Keratinocyte (primary cell): ENCODE results near the gene UBE2O. TPM values are rescaled to one million over a fixed set of nuclear protein-coding genes. Genes with fewer than 3 reads are reported as not detected.

Experiments
- DNase-seq: peaks from one replicate; pipeline ENCODE4 v3.0.0-alpha.2; 2011; ENCODE audit warnings: low read depth, missing footprints, low spot score
- FAIRE-seq: peaks from 2 replicates; lab custom pipeline; 2011; peaks lifted over from hg19 to GRCh38; lab: Jason Lieb, UNC
- H2AFZ ChIP-seq: 2 replicates; pipeline ENCODE4 v1.6.0; 2012; ENCODE audit warnings: low read length, control low read depth, inconsistent platforms; ENCODE audit not compliant: control insufficient read depth
- H3K27ac ChIP-seq: 2 replicates; pipeline ENCODE4 v1.5.1; 2011; ENCODE audit warnings: low read length; ENCODE audit not compliant: control insufficient read depth, insufficient read depth
- H3K27me3 ChIP-seq: 3 replicates; pipeline ENCODE4 v1.6.0; 2011; ENCODE audit warnings: low read length; ENCODE audit not compliant: control insufficient read depth, insufficient read depth; ENCODE audit errors: extremely low read depth
- H3K36me3 ChIP-seq, 2 experiments: 2 replicates in 1 of 2; 3 replicates in 1 of 2; pipeline ENCODE4 v1.5.1; 2011; ENCODE audit warnings: low read length in 2 of 2, mild to moderate bottlenecking in 1 of 2; ENCODE audit not compliant: control insufficient read depth in 2 of 2, insufficient read depth in 2 of 2; ENCODE audit errors: extremely low read depth in 1 of 2
- H3K4me1 ChIP-seq: 3 replicates; pipeline ENCODE4 v1.5.1; 2011; ENCODE audit warnings: low read length; ENCODE audit not compliant: control insufficient read depth, insufficient read depth; ENCODE audit errors: extremely low read depth
- H3K4me2 ChIP-seq: 3 replicates; pipeline ENCODE4 v1.6.0; 2011; ENCODE audit warnings: low read depth, low read length; ENCODE audit not compliant: control insufficient read depth, insufficient read depth; ENCODE audit errors: extremely low read depth
- H3K4me3 ChIP-seq, 3 experiments: fragments of 200-600 bp in 1 of 3; sonication (generic) in 1 of 3; 2 replicates in 2 of 3; 3 replicates in 1 of 3; pipeline ENCODE4 v1.5.1; 2011 to 2016; ENCODE audit warnings: low read length in 3 of 3, mild to moderate bottlenecking in 3 of 3, control low read depth in 2 of 3, inconsistent platforms in 1 of 3, low read depth in 1 of 3, mixed read lengths in 1 of 3, mixed run types in 1 of 3, moderate library complexity in 1 of 3; ENCODE audit not compliant: control insufficient read depth in 2 of 3, insufficient read depth in 2 of 3; ENCODE audit errors: extremely low read depth in 1 of 3
- H3K79me2 ChIP-seq: 2 replicates; pipeline ENCODE4 v1.6.0; 2012; ENCODE audit warnings: low read length; ENCODE audit not compliant: control insufficient read depth, insufficient read depth
- H3K9ac ChIP-seq: 3 replicates; pipeline ENCODE4 v1.6.0; 2011; ENCODE audit warnings: low read length; ENCODE audit not compliant: control insufficient read depth, insufficient read depth; ENCODE audit errors: extremely low read depth
- H3K9me1 ChIP-seq: 3 replicates; pipeline ENCODE4 v1.6.0; 2011; ENCODE audit warnings: low read length; ENCODE audit not compliant: control insufficient read depth, insufficient read depth; ENCODE audit errors: extremely low read depth
- H3K9me3 ChIP-seq: 2 replicates; pipeline ENCODE4 v1.5.1; 2012; ENCODE audit warnings: low read depth, low read length; ENCODE audit not compliant: control insufficient read depth
- H4K20me1 ChIP-seq: 3 replicates; pipeline ENCODE4 v1.6.0; 2011; ENCODE audit warnings: low read length; ENCODE audit not compliant: control insufficient read depth, insufficient read depth; ENCODE audit errors: extremely low read depth
- EZH2 ChIP-seq: IDR thresholded peaks from one replicate; pipeline ENCODE4 v1.6.1; 2012; ENCODE audit warnings: inconsistent platforms, mild to moderate bottlenecking, low read length, moderate library complexity
- dilution Hi-C: fragments of 300-500 bp; cut with MboI; formaldehyde crosslinking; loops from one replicate; pipeline ENCODE4 v1.7.0; 2020; ENCODE audit warnings: low sequenced_read_pairs; ENCODE audit not compliant: extremely low pct_ligation_motif_present
- polyA plus RNA-seq, 5 experiments: library from polyadenylated mRNA; depleted of rRNA in 3 of 5; stranded (reverse) in 3 of 5; stranded (forward) in 1 of 5; unstranded in 1 of 5; fragments of >200 nt; gene quantifications; 1 replicate in 1 of 5; 2 replicates in 3 of 5; 3 replicates in 1 of 5; pipeline versions ENCODE4 v1.2.1 to v1.2.3, GENCODE V29; 2011 to 2012; ENCODE audit warnings: missing spikeins in 2 of 5, low read depth in 1 of 5, low replicate concordance in 1 of 5
- TF ChIP-seq, protein P1 (sequence below), 3 experiments: IDR thresholded peaks in 1 of 3; conservative IDR thresholded peaks in 1 of 3; optimal IDR thresholded peaks in 1 of 3; 2 replicates in 2 of 3; 3 replicates in 1 of 3; pipeline versions ENCODE3 to v1.5.1; 2011; ENCODE audit warnings: low read length in 3 of 3, mild to moderate bottlenecking in 3 of 3, moderate library complexity in 2 of 3, control low read depth in 1 of 3, inconsistent platforms in 1 of 3; ENCODE audit not compliant: insufficient read depth in 2 of 3; ENCODE audit errors: extremely low read depth in 1 of 3

Gene UBE2O
- polyA plus RNA-seq, 1 donor (not counting 4 experiments of a cell fraction or from before 2014, with no cell fraction given) = 10.9 TPM

DNA sequence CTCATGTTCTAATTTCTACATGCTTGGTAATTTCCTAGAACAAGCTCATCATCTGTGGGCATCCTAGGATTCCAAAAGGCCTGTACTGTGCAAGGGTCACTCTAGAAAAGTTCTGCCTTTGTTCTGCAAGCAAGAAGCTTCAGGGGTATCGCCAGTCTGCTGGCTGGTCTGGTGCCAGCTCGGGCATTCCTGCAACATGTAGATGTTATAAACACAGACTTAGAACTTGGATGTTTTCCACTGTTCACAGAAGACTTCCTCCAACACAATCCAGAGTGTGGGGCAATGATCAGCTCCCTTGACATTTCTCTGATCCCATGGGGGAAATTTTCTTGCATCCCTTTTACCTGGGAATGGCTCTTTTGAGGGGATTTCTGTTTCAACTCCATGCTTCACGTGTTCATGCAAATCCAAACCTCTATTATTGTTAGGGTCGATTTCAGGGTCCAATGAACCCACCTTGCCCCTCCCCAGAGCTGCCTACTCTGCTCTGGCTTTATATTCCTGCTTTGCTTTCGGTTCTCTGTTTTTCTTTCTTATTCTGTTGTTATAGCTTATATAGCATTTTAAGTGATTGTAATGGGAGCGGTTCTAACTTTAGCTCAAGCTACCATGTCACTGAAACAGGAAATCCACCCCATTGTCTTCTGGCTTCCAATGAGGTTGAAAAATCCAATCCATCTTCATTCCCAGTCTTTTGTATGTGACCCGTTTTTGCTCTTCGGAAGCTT lies 25.3 kb downstream of the UBE2O start:
- dilution Hi-C loops = no loop called here
- H3K4me2 ChIP-seq = no peak overlapping the region
- peaks cover 3% of the 10 kb centered on the region for H3K4me1 ChIP-seq
- H2AFZ ChIP-seq = no peak overlapping the region
- no peaks in the 10 kb centered on the region for H3K9me3 ChIP-seq
- peaks cover 9% of the 10 kb centered on the region for H4K20me1 ChIP-seq
- H3K9me1 ChIP-seq = no peaks in the 10 kb centered on the region
- peaks cover 0 to 2% of the 10 kb centered on the region in 2 experiments for H3K36me3 ChIP-seq
- DNase-seq (no peak), FAIRE-seq (no peak)
- no peak overlapping the region for H3K9ac ChIP-seq
- no peak for TF ChIP-seq EZH2
- TF ChIP-seq, protein P1, sequence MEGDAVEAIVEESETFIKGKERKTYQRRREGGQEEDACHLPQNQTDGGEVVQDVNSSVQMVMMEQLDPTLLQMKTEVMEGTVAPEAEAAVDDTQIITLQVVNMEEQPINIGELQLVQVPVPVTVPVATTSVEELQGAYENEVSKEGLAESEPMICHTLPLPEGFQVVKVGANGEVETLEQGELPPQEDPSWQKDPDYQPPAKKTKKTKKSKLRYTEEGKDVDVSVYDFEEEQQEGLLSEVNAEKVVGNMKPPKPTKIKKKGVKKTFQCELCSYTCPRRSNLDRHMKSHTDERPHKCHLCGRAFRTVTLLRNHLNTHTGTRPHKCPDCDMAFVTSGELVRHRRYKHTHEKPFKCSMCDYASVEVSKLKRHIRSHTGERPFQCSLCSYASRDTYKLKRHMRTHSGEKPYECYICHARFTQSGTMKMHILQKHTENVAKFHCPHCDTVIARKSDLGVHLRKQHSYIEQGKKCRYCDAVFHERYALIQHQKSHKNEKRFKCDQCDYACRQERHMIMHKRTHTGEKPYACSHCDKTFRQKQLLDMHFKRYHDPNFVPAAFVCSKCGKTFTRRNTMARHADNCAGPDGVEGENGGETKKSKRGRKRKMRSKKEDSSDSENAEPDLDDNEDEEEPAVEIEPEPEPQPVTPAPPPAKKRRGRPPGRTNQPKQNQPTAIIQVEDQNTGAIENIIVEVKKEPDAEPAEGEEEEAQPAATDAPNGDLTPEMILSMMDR (optimal IDR thresholded peaks at IDR 0.05 in 1 of 3, IDR thresholded peaks at IDR 0.05 in 1 of 3, conservative IDR thresholded peaks at IDR 0.05 in 1 of 3; ENCODE audit: extremely low read depth in 1 of 3, insufficient read depth in 2 of 3, low read length in 3 of 3) = no peak
- H3K79me2 ChIP-seq = peaks cover 23% of the 10 kb centered on the region
- H3K4me3 ChIP-seq = no peak overlapping the region
- no peak overlapping the region for H3K27ac ChIP-seq
- no peaks in the 10 kb centered on the region for H3K27me3 ChIP-seq

DNA sequence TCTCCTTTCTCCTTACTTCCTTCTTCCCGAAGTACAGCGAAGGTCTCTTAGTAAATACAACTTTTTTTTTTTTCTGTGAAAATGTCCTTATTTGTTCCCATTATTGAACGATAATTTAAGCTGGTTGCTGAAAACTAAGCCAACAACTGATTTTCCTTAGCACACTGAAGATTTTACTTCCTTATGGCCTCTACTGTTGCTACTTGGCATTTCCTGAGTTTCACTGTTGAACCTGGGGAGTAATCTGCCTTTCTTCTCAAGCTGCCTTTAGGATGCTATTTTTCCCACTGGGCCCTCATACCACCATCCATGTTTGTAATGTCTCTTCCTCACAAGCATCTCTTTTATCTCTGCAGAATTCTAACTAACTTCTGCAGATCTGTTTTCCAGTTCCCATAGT lies 26.1 kb downstream of the UBE2O start:
- no peak overlapping the region for H3K9ac ChIP-seq
- dilution Hi-C loops = no loop called here
- no peak overlapping the region for H3K4me3 ChIP-seq
- no peak overlapping the region for H3K4me2 ChIP-seq
- H3K27me3 ChIP-seq = no peaks in the 10 kb centered on the region
- no peaks in the 10 kb centered on the region for H3K9me3 ChIP-seq
- H4K20me1 ChIP-seq = peaks cover 3% of the 10 kb centered on the region
- no peak overlapping the region for H2AFZ ChIP-seq
- TF ChIP-seq, protein P1 (optimal IDR thresholded peaks at IDR 0.05 in 1 of 3, IDR thresholded peaks at IDR 0.05 in 1 of 3, conservative IDR thresholded peaks at IDR 0.05 in 1 of 3; ENCODE audit: extremely low read depth in 1 of 3, insufficient read depth in 2 of 3, low read length in 3 of 3) = no peak
- TF ChIP-seq EZH2 = no peak
- H3K79me2 ChIP-seq = peaks cover 24% of the 10 kb centered on the region
- DNase-seq (no peak), FAIRE-seq (no peak)
- H3K4me1 ChIP-seq = peaks cover 3% of the 10 kb centered on the region
- H3K9me1 ChIP-seq = no peaks in the 10 kb centered on the region
- H3K36me3 ChIP-seq = peaks cover 0 to 4% of the 10 kb centered on the region in 2 experiments
- H3K27ac ChIP-seq = no peak overlapping the region
